ENCODE results near the gene DOCK3. TPM values are rescaled to one million over a fixed set of nuclear protein-coding genes. Genes with fewer than 3 reads are reported as not detected.

Gene DOCK3
- total RNA-seq, 4 donors from 2014 or later, result 0.33 to 5.3 (median 0.50) TPM

DNA sequence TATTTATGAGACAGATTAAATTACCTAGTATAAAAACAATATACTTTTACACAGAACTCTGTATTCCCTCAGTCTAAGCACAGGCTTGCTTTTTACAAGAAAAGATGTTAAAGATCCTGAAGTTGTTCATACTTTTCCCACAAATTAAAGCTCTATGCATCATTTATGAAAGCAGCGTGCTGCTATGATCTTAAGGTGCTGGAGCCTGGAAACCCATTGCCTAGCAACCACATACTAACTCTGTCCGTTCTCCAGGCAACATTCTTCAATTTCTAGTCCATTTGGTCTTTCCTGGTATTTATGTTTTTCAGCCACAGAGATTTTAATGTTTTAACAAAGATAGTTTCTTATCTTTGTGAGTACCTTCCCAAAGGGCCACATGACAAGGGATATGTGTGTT, 312.0 kb downstream of the DOCK3 start:
- TF ChIP-seq, protein P1, sequence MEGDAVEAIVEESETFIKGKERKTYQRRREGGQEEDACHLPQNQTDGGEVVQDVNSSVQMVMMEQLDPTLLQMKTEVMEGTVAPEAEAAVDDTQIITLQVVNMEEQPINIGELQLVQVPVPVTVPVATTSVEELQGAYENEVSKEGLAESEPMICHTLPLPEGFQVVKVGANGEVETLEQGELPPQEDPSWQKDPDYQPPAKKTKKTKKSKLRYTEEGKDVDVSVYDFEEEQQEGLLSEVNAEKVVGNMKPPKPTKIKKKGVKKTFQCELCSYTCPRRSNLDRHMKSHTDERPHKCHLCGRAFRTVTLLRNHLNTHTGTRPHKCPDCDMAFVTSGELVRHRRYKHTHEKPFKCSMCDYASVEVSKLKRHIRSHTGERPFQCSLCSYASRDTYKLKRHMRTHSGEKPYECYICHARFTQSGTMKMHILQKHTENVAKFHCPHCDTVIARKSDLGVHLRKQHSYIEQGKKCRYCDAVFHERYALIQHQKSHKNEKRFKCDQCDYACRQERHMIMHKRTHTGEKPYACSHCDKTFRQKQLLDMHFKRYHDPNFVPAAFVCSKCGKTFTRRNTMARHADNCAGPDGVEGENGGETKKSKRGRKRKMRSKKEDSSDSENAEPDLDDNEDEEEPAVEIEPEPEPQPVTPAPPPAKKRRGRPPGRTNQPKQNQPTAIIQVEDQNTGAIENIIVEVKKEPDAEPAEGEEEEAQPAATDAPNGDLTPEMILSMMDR (IDR thresholded peaks at IDR 0.05; ENCODE audit: low read depth), result no peak

GRCh38 chr3:50994537-50994936, 319.8 kb downstream of the DOCK3 start:
- TF ChIP-seq, protein P1 (IDR thresholded peaks at IDR 0.05; ENCODE audit: low read depth), result no peak

DNA sequence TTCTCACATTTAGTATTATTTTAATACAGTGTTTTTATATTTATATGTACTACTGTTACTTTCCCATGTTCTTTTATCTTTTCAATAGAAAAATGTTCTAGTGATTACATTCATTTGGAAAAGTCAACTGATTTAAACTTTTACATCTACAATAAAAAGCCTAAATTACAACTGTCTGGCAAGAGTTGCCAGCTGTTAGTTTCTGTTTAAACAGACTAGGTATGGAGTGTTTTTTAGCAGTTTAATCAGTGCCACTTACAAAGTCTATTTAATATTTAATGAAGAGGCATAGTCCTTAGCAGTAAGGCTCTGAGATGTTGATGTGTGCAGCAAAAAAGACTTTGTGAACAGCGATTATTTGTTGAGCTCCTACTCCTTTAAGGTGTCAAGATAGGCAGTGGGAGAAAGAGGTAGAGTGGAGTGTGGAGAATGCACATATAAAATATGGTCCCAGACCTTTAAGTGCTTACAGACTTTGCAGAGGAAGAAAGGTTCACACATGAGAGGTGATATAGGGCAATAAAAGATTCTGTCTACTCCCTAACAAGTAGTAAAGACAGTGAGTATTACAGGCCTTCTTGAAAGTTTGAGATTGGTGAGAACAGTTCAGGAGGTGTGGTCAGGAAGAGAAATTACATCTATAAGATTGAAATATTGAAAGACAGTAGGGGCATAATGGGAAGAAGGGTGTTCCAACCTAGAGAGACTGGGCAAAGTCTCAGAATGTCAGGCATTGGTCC, 320.5 kb downstream of the DOCK3 start:
- TF ChIP-seq, protein P1 (IDR thresholded peaks at IDR 0.05; ENCODE audit: low read depth), result no peak

DNA sequence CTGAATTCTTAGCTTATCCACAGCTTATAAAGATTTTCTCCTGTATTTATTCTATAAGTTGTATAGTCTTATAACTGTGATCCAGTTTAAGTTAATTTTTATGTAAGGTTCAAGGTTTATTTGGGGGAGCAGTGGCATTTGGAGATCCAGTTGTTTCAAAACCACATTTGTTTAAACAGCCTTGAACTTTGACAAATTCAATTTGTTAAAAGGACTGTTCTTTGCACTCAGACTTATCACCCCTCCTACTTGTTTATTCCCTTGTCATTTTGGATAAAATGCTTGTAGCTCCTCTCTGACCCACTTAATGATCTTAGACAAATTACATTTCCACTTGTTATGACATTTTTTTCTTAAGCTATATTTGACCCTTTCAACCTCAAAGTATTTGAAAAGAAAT, 327.8 kb downstream of the DOCK3 start:
- TF ChIP-seq, protein P1 (IDR thresholded peaks at IDR 0.05; ENCODE audit: low read depth), result no peak

- TF ChIP-seq, protein P1 (IDR thresholded peaks at IDR 0.05; ENCODE audit: low read depth), result no peak
Observed at GRCh38 chr3:51004235-51004634, 329.5 kb downstream of the DOCK3 start.

DNA sequence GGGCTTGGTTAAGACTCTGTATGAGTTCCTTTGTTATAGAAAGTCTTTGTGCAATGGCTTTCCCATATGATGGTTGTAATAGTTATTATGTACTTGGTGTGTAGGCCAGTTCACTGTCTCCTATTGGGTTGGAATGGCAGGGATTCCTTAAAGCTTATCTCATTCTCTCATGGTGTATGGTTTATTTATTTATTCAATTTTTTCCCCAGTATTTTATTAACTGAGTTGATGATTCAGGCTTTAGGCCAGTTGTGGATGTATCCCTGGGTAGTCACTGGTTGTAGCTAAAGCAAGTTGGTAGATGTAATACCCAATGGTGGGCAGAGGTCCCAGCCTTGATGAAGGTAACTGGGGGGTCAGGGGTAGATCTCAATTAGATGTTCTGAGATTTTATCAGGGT, 349.4 kb downstream of the DOCK3 start:
- TF ChIP-seq, protein P1 (IDR thresholded peaks at IDR 0.05; ENCODE audit: low read depth), result no peak

- TF ChIP-seq, protein P1 (IDR thresholded peaks at IDR 0.05; ENCODE audit: low read depth), result no peak
Observed at GRCh38 chr3:51024765-51025632, 350.3 kb downstream of the DOCK3 start.

Data from subcutaneous adipose tissue (tissue), 4 donors.